ENCODE measurements around the gene SLX4. TPM values are rescaled to one million over a fixed set of nuclear protein-coding genes. Genes with fewer than 3 reads are reported as not detected.

Gene SLX4
- total and polyA plus RNA-seq, 2 donors (not counting 3 experiments of a cell fraction or from before 2014, with no cell fraction given) = 2.9 to 8.9 TPM

DNA sequence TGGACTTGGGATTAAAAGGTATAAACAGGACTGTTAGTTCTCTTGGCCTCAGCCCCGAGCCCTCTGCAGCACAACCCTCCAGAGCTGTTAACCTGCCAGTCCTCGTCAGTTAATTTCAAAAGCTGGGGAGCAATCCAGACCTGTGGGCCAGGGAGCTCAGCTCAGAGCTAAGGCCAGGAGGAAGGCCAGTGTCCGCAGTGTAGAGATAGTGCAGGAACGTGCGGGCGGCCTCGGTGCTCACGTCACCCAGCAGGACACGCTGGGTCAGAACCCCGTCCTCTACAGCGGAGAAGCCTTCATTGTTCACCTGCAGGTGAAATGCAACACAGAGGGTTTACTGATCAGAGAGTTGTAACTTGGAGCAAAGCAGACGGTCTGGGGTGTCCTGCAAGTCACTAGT lies 18.8 kb downstream of the SLX4 start:
- BruUV-seq (replicated peaks) = no TSS peak
- no peaks in the 10 kb centered on the region for H3K79me2 ChIP-seq (ENCODE audit: control insufficient read depth, insufficient read depth, low read length)
- H3K4me2 ChIP-seq (ENCODE audit: insufficient read depth, low read length) = no peak overlapping the region
- dilution Hi-C loops (cut with MboI; ENCODE audit: extremely low pct_ligation_motif_present, low sequenced_read_pairs) = no loop called here
- H3K4me1 ChIP-seq (ENCODE audit: control insufficient read depth, extremely low read depth, insufficient read depth, low read length) = no peaks in the 10 kb centered on the region
- no peaks in the 10 kb centered on the region for H4K20me1 ChIP-seq (replicated peaks; ENCODE audit: control insufficient read depth, extremely low read depth, insufficient read depth, low read length)
- CTCF ChIA-PET = no interaction called here
- H3K27me3 ChIP-seq (ENCODE audit: control insufficient read depth in 2 of 2, insufficient read depth in 2 of 2, low read length in 2 of 2) = no peaks in the 10 kb centered on the region
- H3K27ac ChIP-seq (ENCODE audit: insufficient read depth, low read depth, low read length) = no peak overlapping the region
- POLR2A ChIA-PET = no interaction called here
- DNase-seq (ENCODE audit: low read depth, low spot score) (no peak), FAIRE-seq (no peak)
- H3K36me3 ChIP-seq (ENCODE audit: control insufficient read depth in 2 of 2, extremely low read depth in 1 of 2, insufficient read depth in 2 of 2, low read length in 2 of 2) = no peaks in the 10 kb centered on the region
- no peak overlapping the region for H3K9ac ChIP-seq (replicated peaks; ENCODE audit: extremely low read depth, insufficient read depth, low read length)
- H2AFZ ChIP-seq (ENCODE audit: low read depth, low read length) = no peak overlapping the region
- intact Hi-C loops (cut with micrococcal nuclease) = no loop called here
- H3K9me1 ChIP-seq (replicated peaks; ENCODE audit: control insufficient read depth, extremely low read depth, insufficient read depth, low read length) = no peaks in the 10 kb centered on the region
- no peak for TF ChIP-seq EZH2 (IDR thresholded peaks at IDR 0.05; ENCODE audit: borderline replicate concordance, low read depth, low read length, severe bottlenecking)
- no peak for TF ChIP-seq MYC (IDR thresholded peaks at IDR 0.05; ENCODE audit: low read depth, low read length)
- no peak for TF ChIP-seq JUN (IDR thresholded peaks at IDR 0.05; ENCODE audit: borderline replicate concordance, insufficient read depth, insufficient read length, low read depth)
- no peak for TF ChIP-seq POLR2AphosphoS5 (IDR thresholded peaks at IDR 0.05; ENCODE audit: insufficient read depth, low read depth, low read length)
- TF ChIP-seq, protein P1, sequence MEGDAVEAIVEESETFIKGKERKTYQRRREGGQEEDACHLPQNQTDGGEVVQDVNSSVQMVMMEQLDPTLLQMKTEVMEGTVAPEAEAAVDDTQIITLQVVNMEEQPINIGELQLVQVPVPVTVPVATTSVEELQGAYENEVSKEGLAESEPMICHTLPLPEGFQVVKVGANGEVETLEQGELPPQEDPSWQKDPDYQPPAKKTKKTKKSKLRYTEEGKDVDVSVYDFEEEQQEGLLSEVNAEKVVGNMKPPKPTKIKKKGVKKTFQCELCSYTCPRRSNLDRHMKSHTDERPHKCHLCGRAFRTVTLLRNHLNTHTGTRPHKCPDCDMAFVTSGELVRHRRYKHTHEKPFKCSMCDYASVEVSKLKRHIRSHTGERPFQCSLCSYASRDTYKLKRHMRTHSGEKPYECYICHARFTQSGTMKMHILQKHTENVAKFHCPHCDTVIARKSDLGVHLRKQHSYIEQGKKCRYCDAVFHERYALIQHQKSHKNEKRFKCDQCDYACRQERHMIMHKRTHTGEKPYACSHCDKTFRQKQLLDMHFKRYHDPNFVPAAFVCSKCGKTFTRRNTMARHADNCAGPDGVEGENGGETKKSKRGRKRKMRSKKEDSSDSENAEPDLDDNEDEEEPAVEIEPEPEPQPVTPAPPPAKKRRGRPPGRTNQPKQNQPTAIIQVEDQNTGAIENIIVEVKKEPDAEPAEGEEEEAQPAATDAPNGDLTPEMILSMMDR (IDR thresholded peaks at IDR 0.05; ENCODE audit: extremely low read depth in 1 of 2, insufficient read depth in 1 of 2, low read depth in 1 of 2, low read length in 2 of 2) = no peak
- no peak for TF ChIP-seq POLR2A (IDR thresholded peaks at IDR 0.05; ENCODE audit: low read depth, low read length)
- TF ChIP-seq FOS (IDR thresholded peaks at IDR 0.05; ENCODE audit: borderline replicate concordance, insufficient read depth, low read length) = no peak
- TF ChIP-seq, protein P2, sequence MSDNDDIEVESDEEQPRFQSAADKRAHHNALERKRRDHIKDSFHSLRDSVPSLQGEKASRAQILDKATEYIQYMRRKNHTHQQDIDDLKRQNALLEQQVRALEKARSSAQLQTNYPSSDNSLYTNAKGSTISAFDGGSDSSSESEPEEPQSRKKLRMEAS (IDR thresholded peaks at IDR 0.05; ENCODE audit: insufficient read depth, insufficient read length) = no peak
- TF ChIP-seq GATA2 (IDR thresholded peaks at IDR 0.05; ENCODE audit: insufficient read depth, insufficient read length, low read depth, low read length) = no peak
- no peak overlapping the region for H3K4me3 ChIP-seq (replicated peaks in 1 of 3; ENCODE audit: insufficient read depth in 1 of 3, low read depth in 1 of 3, low read length in 3 of 3)
- H3K9me3 ChIP-seq (replicated peaks; ENCODE audit: control insufficient read depth, insufficient read depth, low read length) = no peaks in the 10 kb centered on the region
